Fibroblast of skin of left quadriceps (primary cell): ENCODE data around the gene RGS3.
"Not testable (repeated sequence)": the region's sequence is repeated elsewhere in the genome, so short reads cannot be mapped to it uniquely, and the experiment has no call there.

Experiments used
- DNase-seq, 2 experiments: peaks; one replicate each; pipeline ENCODE4 v3.0.0-alpha.2; 2013; ENCODE audit warnings: low read depth in 2 of 2

The RGS3 gene

GRCh38 chr9:113634596-113635515 lies 171.3 kb downstream of the RGS3 start:
- no peak for DNase-seq

GRCh38 chr9:113635586-113635985 lies 172.1 kb downstream of the RGS3 start:
- no peak for DNase-seq

DNA sequence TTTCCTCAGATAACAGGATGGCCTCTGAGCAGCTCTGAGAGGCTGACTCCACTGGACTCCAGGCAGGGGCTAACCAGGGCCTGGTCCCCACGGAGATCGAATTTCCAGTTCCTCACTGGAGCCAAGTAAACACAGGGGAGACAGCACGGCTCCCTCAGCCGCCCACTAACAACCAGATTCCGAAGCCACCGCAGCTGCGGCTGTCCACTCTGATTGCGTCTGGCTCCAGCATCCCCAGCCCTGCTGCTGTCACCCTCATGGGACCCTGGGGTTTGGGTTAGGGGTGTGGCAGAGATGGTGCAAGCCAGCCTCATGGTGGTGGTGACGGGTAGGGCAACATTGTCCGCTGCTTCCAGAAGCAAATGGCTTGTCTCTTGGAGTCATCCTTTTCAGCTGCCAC lies 172.6 kb downstream of the RGS3 start:
- DNase-seq: no peak

DNA sequence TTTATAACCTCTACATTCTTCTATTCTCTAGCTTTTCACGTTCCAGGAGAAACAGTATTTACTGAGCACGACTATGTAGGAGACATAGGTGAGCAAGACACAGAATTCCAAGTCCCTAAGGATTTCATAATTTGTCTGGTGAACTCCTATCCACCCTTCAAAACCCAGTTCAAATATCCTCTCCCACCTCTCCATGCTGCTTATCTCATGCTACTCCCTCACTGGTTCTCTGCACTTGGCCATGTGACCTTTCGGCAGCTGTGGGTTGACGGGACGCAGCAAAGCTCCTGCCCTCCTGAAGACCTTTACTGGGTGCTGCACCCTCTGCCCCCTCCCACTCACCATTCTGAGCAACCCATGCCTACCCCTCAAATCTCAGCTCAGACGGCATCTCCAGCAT lies 173.2 kb downstream of the RGS3 start:
- no peak for DNase-seq

- DNase-seq: no peak
Measured at GRCh38 chr9:113638490-113638889, 175.0 kb downstream of the RGS3 start.

DNA sequence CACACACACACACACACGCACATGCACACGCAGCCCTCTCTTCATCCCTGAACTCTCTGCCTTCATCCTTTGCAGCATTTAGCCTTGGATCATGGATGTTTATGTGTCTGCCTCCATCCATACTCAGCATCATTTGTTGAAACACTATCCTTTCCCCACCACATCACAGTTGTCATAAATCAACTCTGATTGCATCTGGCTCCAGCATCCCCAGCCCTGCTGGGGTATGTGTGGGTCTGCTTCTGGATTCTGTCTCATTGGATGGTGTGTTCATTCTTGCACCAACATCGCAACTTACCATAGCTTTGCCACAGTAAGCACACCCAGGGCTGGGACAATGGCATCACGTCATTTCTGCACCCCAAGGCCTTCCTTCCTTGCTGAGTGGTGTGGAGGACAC lies 175.4 kb downstream of the RGS3 start:
- DNase-seq: no peak

DNA sequence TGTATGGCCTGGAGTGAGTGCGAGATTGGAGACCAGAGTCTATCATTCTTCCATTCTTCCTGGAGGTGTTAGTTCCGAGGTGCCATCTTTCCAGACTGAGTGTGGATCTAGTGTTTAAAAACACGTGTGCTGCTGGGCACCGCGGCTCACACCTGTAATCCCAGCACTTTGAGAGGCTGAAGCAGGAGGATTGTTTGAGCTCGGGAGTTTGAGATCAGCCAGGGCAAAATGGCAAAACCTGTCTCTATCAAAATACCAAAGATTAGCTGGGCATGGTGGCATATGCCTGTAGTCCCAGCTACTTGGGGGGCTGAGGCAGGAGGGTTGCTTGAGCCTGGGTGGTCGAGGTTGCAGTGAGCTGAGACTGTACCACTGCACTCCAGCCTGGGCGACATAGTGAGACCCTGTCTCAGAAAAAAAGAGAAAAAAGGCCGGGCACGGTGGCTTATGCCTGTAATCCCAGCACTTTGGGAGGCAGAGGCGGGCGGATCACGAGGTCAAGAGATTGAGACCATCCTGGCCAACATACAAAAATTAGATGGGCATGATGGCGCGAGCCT lies 176.0 kb downstream of the RGS3 start:
- not testable (repeated sequence) for DNase-seq

DNA sequence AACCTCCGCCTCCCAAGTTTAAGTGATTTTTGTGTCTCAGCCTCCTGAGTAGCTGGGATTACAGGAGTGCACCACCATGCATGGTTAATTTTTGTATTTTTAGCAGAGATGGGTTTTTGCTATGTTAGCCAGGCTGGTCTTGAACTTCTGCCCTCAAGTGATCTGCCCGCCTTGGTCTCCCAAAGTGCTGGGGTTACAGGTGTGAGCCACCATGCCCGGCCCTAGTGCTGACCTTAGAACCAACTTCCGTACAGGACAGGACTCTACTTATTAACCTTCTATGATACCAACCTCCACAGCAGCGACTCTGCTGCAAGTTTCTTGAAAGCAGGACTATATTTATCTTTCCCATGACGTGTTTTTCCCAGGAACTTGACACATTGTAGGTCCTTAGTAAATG lies 176.9 kb downstream of the RGS3 start:
- no peak for DNase-seq

GRCh38 chr9:113641100-113641885 lies 177.8 kb downstream of the RGS3 start:
- DNase-seq: no peak

- no peak for DNase-seq
Measured at GRCh38 chr9:113644321-113644720, 180.8 kb downstream of the RGS3 start.

GRCh38 chr9:113645227-113645977 lies 181.9 kb downstream of the RGS3 start:
- no peak for DNase-seq

DNA sequence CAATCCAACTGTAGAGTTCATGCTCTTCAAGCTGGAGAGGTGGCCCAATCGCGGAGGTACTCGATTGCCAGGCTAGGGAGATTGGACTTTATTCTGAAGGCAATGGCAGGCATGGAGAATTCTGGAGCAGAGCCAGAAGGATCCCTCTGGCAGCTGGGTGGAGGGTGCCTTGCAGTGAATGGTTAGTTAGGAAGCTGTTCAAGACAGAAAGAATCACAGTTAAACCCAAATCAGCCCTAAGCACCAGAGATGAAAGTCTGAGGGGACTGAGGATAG lies 182.4 kb downstream of the RGS3 start:
- no peak for DNase-seq

- no peak for DNase-seq
Measured at GRCh38 chr9:113646491-113646890, 183.0 kb downstream of the RGS3 start.
